GM18870 (cell line): ENCODE results near the gene AP1S1.

Experiments used
- ATAC-seq: cut with Tn5 transposase; IDR thresholded peaks from one replicate; pipeline ENCODE4 v1.9.1; 2021; ENCODE audit warnings: moderate library complexity; ENCODE audit not compliant: unreplicated experiment

Gene AP1S1

DNA sequence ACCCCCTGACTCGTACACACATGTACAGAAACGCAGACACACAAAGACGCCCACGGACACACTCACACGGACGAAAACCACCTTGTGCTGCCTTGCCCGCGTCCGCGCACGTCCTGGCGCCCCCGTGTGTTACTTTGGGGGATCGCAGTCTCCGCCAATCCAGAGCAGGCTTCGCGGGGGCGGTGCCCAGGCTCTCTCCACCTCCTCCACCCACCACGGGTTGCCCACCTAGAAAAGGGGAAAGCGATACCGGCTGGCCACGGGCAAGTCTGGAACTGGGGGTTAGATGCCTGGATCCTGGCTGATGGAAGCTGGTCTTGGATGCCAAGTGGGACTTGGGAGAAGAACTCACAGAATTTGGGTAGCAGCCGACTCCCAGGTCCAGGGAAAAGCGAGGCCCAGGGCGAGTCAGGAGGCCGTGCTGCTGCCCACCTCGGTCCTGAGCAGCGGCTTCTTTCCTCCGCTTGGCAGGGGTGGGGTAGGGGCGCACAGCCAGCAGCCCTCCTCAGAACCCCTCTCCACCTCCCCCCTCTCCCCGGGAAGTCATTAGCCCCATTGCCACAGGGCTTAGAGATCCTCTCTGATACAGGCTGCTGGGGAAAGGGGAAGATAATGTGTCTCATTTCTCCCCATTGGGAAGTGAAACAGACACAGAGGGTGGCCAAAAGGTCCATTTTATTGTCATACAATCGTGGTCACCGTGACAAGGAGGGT is 15.7 kb downstream of the AP1S1 start:
- no peak for ATAC-seq

DNA sequence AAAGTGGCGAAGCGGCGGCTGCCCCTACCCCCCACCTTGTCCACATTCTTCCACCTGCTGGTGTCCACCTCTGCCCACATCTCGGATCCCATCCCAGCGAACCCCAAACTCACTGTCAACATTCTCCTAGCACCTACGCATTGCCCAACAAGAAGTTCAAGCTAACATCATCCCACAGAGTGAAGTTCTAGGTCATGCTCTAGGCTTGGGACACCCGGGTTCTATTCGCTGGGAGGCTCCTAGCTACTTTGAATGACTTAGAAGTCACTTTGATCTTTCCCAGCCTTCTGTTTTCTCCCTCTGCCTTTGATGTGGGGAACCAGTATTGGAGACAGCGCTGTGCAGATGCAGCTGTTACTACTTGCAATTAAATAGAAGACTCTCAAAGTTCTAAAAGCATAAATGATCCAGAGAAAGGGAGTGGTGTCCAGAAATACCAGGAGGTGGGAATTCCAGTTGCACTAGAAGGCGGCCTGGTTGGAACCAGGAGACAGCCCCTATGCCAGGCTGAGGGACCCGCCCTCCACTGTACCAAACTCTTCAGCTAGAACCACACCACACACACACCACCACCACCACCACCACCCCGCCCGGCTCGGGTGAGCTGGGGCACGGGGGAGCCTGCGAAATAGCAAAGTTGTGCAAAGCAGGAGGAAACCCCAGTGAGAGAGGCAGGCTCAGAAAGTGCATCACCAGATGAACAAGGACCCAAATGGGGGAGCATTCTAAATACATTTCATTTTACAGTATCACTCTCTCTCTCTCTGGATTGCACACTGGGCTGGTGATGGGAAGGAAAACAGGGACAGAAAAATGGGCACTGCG is 16.6 kb downstream of the AP1S1 start:
- no peak for ATAC-seq

DNA sequence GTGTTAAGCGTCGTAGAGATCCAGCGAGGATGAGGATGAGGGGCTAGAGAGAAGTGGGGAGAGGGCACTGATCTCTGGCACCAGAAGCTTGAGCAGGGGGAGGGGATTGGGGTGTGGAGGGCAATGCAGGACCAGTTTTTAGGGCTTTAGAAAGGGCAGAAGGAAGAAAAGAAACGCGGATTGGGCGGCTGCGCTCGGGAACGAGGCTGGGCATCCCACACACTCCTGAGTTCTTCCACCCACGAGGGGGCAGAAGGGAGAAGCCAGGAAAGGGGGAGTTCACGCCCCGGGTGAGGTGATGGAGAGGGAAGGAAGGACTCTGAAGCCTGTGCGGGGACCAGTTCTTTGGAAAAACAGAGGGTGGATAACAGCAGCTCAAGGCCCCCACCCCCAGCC is 17.2 kb downstream of the AP1S1 start:
- ATAC-seq: no peak

DNA sequence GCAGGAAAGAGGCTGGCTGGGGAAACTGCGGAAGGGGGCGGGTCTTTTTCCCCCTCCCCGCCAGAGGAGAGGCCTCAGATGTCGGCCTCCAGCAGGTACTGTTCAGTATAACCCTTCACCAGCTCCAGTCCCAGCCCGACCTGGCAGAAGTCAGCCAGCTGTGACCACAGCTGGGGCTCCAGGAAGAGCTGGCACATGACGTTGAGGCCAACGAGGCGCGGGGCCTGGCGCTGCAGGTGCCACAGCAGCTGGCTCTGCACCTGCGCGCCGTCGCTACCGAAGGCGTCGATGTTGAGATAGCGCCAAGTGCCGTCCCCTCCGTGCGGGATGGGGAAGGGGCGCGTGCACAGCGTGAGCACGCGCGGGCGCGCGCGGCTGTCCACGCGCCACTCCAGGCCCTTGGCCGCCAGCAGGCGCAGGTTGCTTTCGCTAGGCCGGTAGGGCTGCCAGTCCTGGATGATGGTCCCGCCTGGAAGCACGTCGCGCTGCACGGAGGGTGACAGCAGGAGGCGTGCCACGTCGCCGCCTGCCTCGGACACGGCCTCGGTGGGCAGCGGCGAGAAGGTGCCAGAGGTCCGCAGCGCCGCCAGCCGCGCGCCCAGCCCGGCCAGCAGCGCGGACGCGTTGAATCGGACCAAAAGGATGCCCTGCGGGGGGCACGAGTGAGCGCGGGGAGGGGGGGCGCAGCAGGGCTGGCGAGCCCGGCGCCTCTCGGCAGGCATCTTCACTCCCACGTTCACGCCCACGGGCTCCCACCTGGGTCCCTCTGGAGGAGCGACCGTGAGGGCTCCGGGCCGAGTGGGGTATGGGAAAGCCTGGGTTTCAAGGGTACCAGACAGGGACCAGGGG is 18.0 kb downstream of the AP1S1 start:
- no peak for ATAC-seq

DNA sequence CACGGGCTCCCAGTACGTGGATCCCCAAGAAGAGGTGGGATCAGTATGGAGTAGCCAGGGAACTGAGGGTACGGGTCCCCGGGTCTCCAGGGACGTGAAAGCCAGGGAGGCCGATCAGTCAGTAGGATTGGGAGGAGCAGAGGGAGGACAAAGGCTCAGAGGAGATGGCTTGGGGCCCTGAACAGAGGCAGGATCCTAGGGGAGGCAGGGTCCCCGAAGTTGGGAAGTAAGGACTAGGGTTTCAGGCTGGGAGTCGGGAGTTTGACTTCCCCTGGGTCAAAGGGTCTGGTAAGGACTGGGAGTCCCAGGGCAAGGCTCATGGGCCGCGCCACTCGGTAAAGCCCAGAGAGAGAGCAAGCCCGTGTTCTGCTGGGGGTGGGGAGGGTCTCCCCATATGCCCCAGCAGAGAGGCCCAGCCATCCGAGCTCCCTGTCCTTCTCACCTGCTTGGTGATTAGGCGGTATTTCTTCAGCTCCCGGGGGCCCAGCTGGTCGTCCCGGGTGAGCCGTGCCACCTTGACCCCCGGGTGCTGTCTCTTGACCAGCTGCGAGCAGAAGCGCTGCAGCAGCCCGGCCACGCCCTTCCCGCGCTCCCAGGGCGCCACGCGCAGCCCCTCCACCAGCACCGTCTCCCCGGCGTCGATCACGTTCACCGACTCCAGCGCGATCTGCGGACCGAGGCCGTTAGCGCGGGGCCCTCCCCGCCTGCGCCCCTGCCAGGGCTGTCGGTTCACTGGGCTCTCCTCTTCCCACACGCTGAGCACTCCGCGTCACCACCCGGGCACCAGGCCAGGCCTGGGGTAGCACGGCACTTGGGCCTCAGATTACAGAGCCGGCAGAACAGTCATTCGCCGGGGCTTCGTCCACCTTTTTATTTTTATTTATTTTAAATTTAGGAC is 18.8 kb downstream of the AP1S1 start:
- no peak for ATAC-seq

DNA sequence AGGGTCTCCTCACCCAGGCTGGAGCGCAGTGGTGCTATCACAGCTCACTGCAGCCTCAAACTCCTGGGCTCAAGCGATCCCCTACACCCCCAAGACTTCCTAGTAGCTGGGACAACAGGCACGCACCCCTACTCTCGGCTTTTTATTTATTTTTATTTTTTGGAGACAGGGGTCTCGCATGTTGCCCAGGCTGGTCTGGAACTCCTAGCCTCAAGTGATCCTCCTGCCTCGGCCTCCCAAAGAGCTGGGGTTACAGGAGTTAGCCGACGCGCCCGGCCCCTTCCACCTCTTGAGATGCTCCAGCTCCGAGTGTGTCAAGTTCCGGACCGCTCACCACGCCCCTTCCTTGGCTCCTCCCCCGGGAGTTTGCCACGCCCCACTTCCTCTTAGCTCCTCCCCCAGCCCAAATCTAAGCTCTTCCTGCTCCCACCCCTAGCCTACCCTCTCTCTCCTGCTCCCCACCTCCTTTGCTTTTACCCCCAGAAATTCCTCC is 19.5 kb downstream of the AP1S1 start:
- no peak for ATAC-seq

DNA sequence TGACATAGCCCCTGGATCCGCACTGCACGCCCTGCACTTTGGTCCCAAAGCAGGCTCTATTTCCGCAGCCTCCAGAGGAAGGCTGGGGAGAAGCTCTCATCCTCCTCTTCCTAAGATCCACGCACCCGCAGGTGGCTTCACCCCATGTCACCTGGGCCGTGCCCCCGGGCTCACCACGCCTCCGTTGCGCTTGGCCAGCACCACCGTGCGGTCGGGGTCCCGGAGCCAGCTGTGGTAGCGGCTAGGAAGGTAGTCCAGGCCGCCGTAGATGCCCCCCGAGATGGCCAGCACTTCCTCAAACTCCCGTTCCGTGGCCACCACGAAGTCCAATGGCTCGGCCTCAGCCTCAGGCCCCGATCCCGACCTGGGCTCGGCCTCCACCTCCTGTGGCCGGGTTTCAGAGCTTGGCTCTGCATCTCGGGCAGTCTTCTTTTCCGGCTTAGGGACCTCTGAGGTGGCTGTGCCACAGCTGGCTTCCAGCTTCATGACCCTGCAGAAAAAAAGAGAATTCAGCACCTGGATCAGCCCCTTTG is 20.1 kb downstream of the AP1S1 start:
- no peak for ATAC-seq

DNA sequence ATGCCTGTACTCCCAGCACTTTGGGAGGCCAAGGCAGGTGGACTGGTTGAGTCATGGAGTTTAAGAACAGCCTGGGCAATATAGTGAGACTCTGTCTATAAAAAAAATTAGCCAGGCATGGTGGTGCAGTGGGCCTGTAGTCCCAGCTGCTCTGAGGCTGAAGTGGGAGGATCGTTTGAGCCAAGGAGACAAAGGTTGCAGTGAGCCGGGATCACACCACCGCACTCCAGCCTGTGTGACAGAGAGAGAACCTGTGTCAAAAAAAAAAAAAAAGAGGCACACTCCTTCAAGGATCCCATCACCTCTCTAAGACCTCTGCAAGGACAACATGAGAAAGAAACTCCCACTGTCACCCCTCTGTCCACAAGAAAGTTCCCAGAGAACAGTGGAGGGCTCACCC is 21.4 kb downstream of the AP1S1 start:
- ATAC-seq: no peak

DNA sequence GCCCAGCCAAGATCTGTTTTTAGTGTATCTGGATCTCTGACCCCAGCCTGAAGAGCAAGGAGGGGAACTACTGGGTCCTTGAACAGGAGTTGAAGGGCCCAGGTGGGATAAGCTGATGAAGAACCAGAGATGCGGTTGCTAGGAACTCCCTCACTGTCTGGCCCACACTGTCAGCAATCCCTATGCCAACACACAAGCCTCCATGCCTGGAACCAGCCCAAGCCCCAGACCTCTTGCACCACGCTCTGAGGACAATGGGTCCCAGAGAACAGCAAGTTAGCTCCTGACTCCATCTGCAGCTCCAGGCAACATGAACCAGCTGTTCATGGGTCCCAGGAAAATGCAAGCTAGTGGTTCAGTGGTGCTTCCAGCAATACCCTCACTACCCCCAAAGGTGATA is 23.4 kb downstream of the AP1S1 start:
- no peak for ATAC-seq

DNA sequence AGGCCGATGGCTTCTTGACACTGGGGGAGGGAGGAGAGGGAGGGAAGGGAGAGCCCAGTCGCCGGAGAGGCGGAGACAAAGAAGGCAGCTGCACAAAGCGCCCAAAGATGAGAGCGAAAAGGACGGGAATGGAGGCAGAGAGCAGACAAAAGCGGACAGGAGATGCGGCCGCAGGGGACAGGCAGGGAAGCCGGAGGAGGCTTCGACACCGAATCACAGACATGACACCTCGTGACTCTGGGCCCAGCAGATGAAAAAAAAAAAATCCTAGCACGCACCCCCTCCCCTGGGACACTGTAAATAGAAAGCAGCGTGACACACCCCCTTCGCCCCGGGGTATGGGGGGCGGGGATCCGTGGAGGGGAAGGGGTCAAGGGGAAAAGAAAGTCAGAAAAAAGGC is 24.8 kb downstream of the AP1S1 start:
- no peak for ATAC-seq

DNA sequence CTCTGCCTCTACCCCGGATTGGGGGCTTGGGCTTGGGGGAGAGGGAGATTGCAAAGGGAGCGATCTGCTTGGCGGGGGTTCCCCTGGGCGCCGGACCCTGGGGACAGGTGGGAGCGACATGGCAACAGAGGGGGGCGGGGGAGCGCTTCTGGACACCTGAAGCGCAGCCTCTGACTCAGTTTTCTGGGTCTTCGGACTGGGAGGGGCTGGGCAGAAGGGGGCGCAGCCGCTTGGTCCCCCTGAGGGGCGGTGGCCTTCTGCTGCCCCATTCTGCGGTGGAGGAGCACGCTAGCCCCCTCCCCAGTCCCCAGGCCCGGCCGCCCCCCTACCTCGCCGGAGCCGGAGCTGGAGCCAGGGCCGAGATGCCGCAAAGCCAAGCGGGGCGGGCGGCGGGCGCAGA is 25.4 kb downstream of the AP1S1 start:
- ATAC-seq: no peak

DNA sequence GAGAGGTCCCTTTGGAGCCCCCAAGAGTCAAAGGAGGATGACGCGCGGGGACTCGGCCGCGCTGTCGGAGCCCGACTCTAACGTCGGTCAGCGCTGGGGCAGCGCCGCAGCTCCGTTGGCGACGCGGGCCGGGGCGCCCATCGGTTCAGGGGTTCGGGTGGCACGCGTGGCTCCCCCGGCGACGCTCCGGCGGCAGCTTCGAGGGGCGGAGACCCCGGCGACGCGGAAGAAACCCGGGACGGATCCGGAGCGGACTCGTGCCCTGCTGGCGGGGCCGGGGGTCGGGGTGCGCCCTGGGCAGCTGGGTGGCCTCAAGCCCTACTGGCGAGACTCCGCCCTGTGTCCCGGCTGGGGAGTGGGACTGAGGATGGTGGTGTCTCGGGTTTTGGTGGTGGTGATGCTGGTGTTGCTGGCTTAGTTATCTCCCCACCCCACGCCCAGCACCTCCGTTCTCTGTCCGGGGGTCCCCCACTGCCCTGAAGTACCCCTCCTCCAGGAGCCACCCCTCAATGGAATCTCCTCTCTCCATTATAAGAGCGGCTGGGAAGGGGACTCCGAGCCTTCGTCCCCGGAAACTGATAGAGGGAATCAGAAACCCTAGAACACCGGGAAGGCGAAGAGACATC is 26.0 kb downstream of the AP1S1 start, which contains the start of gene NAT16:
NAT16 (minus strand) TSS at position 164 of the 626 bp plus-strand sequence. CDS start 5,486 bp downstream, outside the sequence.
- ATAC-seq: no peak

DNA sequence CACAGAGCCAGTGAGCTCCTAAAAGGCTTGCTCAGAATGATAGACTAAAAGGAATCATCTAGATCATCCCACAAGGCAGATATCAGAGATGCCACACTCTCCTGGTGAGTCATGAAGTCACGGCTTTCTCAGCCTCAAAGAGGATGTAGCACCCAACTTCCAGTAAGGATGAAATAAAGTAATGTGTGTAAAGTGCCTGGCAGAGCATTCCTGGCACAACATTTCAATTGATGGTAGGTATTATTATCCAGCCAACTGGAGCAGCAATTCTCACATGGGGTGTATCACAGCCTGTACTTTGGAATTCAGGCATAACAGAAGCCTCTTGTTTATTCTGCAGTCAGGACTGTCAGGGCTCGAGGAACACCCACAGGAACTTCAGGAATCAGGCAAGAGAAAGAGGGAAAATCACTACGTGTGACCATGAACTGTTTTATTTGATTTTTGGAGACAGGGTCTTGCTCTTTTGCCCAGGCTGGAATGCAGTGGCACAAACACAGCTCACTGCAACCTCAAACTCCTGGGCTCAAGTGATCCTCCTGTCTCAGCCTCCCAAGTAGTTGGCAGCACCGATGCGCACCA is 31.1 kb downstream of the AP1S1 start:
- ATAC-seq: no peak

DNA sequence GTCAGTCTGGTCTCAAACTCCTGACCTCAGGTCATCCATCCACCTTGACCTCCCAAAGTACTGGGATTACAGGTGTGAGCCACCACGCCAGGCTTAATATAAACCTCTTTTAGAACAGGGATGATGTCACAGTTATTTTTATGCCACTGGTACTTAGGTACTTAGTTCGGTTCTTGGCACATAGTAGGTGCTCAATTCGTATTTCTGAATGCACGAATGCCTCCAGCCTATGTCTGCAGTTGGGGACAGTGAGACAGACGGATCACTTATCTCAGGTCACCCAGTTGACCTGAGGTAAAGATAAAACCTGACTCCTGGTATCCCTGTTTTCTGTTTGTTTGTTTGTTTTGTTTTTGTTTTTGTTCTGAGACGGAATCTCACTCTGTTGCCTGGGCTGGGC is 31.9 kb downstream of the AP1S1 start:
- ATAC-seq: no peak

DNA sequence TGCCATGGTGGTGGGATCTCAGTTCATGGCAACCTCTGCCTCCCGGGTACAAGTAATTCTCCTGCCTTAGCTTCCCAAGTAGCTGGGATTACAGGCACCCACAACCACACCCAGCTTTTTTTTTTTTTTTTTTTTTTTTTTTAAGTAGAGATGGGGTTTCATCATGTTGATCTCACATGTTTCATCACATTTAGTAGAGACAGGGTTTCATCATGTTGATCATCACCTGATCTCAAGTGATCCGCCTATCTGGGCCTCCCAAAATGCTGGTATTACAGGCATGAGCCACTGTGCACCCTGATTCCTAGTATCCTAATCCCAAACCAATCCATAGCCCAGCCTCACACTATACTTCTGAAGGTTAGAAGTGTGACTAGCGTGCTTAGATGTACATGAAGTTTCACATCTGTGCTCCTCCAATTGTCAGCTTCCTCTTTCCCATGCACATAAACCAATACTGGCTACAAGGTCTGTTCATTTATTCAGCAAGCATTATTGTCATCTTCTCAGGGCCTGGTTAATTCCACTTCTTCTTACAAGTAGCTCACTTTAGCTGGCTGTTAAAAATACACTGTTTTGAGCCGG is 32.7 kb downstream of the AP1S1 start:
- no peak for ATAC-seq

DNA sequence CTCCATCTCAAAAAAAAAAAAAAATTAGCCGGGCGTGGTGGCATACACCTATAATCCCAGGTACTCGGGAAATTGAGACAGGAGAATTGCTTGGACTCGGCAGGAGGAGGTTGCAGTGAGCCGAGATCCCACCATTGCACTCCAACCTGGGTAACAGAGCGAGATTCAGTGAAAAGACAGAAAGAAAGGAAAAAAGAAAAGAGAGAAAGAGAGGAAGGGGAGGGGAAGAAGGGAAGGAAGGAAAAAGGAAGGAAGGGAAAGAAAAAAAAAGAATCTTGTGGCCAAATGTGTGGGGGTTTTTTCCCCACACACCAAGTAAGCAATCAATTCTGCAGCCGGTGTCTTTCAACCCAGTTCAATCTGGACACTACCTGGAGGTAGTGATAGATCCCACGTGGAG is 34.8 kb downstream of the AP1S1 start:
- ATAC-seq: no peak

DNA sequence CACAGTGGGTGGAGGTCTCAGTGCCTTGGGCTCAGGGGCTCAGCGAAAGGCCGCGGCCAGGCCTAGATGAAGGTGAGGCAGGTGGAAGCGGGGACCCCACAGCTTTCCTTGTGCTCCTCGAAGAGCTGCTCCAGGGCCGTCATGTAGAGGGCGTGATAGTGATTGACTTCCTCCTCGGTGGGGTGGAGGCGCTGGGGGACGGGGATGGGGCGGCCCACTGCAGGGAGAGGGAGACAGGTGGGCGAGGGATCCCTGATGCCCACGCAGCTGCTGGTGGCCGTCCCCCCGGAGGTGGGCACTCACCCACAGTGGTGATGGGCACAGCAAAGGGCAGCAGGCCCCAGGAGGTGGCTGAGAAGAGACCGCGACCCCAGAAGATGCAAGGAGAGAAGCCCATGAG is 41.6 kb downstream of the AP1S1 start:
- no peak for ATAC-seq

DNA sequence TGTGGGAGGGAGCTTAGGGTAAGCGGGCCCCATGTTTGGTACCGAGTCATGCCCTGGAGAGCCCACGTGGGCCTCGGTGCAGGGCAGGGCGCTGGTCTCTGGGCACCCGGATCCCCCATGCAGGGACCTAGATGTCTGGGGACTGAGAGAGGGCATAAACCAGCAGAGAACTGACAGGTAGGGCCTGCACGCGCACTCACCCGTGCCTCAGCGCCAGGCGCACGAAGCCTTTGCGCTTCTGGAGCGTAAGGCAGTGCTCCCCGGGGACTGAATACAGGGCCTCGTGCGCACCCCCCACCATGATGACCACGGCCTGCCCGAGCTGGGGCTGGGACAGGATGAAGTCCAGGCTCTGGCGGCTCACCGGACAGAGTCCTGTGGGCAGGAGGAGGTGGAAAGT is 43.7 kb downstream of the AP1S1 start:
- ATAC-seq: no peak

DNA sequence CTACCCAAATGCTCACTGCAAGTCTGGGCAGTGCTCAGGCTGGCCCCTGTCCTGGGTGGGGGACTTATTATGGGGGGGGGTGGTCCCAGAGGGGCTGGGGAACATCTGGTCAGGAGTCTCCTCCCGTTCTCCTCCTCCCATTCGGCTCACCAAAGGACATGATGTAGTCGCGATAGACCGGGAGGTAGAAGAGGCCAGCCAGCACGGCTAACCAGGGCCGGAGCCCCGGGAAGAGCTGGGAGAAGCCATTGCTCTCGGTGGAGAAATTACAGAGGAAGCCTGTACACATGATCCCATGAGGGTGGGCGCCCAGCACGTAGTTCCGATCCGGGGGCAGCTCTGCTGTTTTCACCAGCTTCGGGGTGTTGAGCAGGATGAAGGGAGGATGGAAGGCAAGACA is 44.2 kb downstream of the AP1S1 start:
- no peak for ATAC-seq
